DMS 273 treated with DMSO at 0.1 percent for 48 hours (cell line): Measurements from ENCODE around the gene CDK19.
"Not testable (repeated sequence)": the region's sequence is repeated elsewhere in the genome, so short reads cannot be mapped to it uniquely, and the experiment has no call there.

Experiments
- DNase-seq: peaks from one replicate; lab custom pipeline; 2025; lab: John Stamatoyannopoulos, UW

Gene CDK19

GRCh38 chr6:110756817-110757216 lies 58.5 kb downstream of the CDK19 start:
- DNase-seq = no peak

DNA sequence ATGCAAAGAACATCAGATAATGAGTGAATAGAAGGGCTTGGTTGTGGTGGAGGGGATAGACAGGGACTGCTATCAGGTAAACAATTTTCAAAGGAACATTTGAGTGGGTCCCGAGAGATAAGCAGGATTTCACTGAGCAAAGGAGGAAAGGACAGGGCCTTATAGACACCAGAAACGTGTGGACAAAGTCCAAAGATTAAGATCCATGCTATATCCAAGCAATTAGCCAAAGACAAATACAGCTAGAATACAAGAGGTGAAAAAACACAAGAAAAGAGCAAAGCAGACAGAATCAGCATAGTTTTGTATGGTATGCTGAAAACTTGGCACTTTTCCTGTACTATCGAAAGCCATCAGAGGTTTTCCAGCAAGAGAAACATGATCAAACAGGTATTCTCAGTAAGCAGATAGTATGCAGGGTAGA lies 59.8 kb downstream of the CDK19 start:
- DNase-seq = no peak

- DNase-seq = not testable (repeated sequence)
Measured at GRCh38 chr6:110753936-110754668, 61.2 kb downstream of the CDK19 start.

- DNase-seq = peak; percentile 29
Measured at GRCh38 chr6:110748453-110748852, 66.8 kb downstream of the CDK19 start.

DNA sequence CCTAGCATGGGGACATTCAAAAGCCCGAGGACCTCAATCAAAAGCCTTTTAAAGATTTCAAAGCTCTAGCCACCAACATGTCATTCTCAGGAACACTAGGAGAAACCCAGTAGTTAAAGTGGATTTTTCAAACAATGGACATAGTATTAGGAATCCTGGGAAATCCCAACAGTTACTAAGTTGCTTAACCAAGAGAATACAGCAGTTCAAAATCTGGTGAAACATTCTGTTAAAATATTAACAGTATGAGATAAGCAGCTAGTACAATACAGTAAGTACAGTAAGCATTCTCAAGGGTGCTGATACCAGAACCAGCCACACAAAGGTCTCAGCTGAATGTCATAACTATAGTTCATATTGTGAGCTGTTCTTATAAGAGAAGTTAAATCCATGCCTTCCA lies 68.6 kb downstream of the CDK19 start:
- DNase-seq = no peak

- no peak for DNase-seq
Measured at GRCh38 chr6:110744991-110745390, 70.3 kb downstream of the CDK19 start.

DNA sequence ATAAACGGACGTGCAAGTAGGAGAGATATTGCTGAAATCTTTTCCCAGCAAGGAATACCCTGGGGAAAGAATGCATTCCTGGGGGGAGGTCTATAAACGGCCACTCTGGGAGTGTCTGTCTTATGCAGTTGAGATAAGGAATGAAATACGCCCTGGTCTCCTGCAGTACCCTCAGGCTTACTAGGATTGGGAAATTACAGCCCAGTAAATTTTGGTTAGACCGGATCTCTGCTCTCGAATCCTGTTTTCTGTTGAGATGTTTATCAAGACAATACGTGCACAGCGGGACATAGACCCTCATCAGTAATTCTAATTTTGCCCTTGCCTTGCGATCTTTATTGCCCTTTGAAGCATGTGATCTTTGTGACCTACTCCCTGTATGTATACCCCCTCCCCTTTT lies 72.7 kb downstream of the CDK19 start:
- not testable (repeated sequence) for DNase-seq

DNA sequence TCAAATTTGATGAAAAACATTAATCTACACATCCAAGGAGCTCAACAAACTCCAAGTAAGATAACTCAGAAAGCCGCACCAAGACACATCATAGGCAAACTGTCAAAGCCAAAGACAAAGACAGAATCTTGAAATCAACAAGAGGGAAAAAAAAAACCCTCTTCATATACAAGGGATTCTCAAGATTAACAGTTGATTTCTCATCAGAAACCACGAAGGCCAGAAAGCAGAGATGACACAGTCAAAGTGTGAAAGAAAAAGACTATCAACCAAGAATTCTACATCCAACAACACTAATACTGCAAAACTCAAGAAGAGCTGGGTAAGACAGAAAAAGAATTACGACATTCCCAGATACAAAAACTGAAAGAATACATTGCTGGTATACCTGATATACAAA lies 73.8 kb downstream of the CDK19 start:
- DNase-seq = no peak

GRCh38 chr6:110738899-110739365 lies 76.3 kb downstream of the CDK19 start:
- DNase-seq = no peak

- DNase-seq = no peak
Measured at GRCh38 chr6:110735666-110736065, 79.6 kb downstream of the CDK19 start.

DNA sequence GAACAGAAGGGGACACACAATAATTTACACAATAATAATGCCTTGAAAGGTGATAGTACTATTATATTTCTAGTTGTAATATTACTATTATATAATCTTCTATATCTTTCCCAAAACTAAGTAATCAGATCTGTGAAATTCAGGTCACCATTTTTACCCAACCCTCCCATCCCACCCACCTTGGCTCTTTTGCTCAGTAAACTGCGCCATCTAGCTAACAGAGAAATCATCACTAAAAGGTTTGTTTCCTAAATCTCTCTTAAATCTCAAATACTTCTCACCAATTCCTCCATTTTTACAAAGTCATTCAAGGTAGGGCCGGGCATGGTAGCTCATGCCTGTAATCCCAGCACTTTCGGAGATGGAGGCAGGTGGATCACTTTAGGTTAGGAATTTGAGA lies 83.4 kb downstream of the CDK19 start:
- no peak for DNase-seq

DNA sequence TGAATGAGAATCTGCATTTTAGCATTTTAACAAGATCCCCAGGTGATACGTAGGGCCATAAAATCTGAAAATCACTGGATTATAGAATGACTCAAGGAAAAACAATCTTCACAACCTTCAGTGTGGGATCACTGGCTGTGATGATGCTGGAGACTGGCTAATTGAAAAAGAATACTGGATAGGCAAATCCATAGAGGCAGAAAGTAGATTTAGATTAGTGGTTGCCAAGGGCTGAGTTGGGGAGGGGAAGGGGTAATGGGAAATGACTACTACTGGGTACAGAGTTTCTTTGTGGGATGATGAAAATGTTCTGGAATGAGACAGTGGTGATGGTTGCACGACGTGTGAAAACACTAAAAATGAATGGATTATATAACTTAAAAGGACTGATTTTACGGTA lies 84.1 kb downstream of the CDK19 start:
- no peak for DNase-seq

DNA sequence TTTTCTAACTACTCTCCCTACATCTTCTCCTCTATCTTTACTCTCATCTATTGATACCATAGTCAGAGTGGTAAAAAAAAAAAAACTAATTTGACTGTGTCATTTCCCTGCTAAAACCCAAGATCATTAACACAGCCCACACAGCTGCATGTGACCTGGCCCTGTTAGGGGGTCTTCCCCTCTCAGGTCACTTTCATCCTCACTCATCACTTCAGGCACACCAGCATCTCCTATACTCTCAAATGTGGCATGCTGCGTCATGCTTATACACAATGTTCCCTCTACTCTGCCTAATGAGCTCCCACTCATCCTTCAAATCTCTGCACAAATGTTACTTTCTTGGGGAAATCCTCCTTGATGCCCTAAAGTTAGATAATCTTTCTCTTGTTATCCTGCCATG lies 86.8 kb downstream of the CDK19 start:
- DNase-seq = no peak

DNA sequence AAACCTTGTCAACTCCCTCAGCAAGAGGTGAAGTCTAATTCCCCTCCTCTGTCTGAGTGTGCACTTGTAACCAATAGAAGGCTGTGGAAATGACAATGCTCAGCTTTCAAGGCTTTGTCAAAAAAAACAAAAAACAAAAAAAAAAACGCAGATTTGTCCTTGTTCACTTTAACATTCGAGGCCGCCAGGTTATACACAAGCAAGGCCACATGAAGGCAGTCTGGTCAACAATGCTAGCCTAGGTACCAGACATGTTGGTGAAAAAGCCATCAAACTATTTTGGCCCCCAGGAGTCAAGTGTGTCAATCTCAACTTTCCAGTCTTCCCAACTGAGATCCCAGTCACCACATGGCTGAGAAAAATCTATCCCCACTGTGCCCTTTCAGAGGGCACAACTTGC lies 92.3 kb downstream of the CDK19 start:
- DNase-seq = no peak

GRCh38 chr6:110720066-110720465 lies 95.2 kb downstream of the CDK19 start:
- no peak for DNase-seq

DNA sequence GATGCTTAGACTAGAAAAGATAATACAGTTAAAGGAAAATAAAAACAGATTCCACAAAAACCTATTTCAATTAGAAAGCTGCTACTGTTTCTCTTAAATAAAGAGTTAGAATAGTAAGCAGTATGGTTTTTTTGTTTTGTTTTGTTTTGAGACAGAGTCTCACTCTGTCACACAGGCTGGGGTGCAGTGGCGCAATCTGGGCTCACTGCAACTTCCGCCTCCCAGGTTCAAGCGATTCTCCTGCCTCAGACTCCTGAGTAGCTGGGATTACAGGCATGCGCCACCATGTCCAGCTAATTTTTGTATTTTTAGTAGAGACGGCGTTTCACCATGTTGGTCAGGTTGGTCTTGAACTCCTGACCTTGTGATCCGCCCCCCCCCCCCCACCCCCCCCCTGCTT lies 95.7 kb downstream of the CDK19 start:
- DNase-seq = not testable (repeated sequence)

GRCh38 chr6:110714143-110714542 lies 101.1 kb downstream of the CDK19 start:
- no peak for DNase-seq

DNA sequence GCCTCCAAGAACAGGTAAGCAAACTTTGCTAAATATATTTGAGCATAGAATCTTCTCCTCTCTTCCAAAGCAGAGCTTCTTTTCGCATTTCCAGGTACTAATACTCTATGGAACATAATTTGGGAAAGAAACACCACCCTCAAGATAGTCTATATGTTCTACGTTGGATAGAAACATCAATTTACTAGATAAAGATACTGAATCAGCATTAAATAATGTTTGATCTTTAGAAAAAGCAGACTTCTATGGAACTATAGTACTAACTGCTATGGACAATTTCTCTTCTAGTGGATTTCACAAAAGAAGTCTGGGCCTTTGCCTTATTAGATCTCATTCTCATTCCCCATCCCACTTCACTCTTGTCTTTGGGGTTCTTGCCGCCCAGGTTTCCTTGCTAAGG lies 103.0 kb downstream of the CDK19 start:
- DNase-seq = no peak

GRCh38 chr6:110710115-110710514 lies 105.2 kb downstream of the CDK19 start:
- DNase-seq = no peak

DNA sequence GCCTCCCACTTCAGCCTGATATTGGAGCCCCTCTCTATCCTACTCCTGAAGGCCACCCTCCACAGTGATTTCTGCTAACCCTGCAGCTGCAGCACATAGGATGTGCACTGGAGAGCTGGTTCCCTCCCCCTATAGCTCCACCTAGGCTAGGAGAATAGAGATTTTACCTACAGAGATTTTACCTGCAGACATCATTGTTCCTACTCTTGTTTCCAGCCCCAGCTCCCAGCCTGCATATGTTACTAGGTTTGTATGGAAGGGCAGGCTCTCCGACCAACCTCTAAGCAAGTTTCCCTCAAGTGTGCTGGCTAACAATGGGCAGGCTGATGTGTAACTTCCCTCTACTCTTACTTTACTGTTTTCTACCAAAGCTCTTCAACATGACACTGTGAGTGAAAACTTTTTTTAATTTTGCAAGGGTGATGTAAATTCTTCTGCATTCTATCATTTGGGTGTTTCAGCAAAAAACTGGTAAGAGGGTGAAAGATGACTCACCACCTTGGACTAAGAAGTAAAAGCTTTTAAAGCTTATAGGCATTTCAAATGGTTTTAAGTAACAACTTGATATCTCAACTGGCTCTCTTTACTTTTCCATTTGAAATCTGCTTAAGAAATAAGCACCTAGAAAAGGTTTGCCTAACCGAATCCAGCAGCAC lies 106.8 kb downstream of the CDK19 start:
- no peak for DNase-seq

- DNase-seq = no peak
Measured at GRCh38 chr6:110705543-110705942, 109.7 kb downstream of the CDK19 start.

GRCh38 chr6:110703906-110704594 lies 111.2 kb downstream of the CDK19 start:
- no peak for DNase-seq
